Ecto neural progenitor cell (in vitro differentiated cells): ENCODE measurements around the gene VILL.
"Not testable (repeated sequence)": the region's sequence is repeated elsewhere in the genome, so short reads cannot be mapped to it uniquely, and the experiment has no call there.

Source experiments
- DNase-seq: peaks from one replicate; pipeline ENCODE4 v3.0.0-alpha.2; 2018; ENCODE audit warnings: low spot score

VILL gene

DNA sequence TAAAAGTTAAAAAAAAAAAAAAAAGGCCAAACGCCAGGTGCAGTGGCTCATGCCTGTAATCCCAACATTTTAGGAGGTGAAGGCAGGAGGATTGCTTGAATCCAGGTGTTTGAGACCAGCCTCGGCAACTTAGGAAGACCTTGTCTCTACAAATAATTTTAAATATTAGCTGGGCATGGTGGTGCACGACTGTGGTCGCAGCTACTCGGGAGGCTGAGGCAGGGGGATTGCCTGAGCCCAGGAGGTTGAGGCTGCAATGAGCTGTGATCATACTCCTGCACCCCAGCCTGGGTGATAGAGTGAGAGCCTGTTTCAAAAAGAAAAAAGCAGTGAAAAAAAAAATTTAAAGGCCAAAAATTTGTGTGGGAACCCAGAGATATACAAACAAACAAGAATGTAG, 45.7 kb downstream of the VILL start:
- DNase-seq = peak; percentile 12

DNA sequence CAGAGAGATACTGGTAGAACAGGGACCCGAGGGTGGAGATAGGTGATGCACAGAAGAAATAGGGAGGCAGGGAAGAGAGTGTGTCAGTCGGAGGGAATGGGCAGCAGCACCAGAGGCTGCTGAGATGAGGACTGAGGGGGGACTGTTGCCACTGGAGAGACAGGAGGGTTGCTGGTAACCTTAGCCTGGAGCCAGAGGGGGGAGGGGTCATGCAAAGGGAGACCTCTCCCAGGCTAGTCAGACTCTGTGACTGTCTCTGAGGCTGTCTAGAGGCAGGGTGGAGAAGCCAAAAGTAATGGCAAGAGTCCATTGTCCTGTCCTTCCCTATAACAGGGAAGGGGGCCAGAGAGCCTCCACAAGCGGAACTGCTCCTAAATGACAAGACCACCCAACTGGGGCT, 46.3 kb downstream of the VILL start:
- DNase-seq = peak; percentile 46

DNA sequence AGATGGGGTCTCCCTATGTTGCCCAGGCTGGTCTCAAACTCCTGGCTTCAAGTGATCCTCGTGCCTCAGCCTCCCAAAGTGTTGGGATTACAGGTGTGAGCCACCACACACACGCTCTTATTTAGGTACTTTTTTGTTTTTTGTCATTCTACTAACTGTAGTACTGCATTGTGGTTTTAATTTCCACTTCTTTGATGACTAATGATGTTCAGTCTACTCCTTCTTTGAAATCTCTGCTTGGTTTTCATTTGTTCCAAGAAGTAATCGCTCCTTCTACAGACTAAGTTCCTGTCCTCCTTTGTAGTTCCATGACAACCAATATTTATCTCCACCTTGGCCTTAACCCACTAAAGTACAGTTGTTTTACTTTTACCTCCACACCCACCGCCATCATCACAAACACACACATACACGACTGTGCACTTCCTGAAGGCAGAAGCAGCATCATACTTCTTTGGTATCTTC, 47.9 kb downstream of the VILL start:
- DNase-seq = peak; percentile 14

DNA sequence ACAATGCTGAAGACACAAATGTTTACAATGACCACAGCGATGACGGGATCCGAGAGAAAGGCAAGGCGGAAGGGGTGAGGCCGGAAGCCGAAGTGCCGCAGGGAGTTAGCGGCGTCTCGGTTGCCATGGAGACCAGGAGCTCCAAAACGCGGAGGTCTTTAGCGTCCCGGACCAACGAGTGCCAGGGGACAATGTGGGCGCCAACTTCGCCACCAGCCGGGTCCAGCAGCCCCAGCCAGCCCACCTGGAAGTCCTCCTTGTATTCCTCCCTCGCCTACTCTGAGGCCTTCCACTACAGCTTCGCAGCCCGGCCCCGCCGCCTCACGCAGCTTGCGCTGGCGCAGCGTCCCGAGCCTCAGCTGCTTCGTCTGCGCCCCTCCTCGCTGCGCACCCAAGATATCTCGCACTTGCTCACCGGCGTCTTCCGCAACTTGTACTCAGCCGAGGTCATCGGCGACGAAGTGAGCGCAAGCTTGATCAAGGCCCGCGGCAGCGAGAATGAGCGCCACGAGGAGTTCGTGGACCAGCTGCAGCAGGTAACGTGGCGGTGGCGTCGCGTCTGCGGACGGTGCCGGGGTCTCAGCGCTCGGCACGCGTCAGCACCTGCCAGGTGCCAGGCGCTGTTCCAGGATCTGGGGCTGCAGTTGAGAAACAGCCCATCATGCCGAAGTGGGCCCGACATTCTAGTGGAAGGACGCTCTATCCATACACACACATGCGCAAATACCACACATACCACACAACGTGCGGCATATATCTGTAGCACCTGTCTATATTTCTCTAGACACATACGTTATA, 48.7 kb downstream of the VILL start, which contains the start of gene DLEC1:
TSS of gene DLEC1 (plus strand) at position 108 of the 798 bp plus-strand sequence. CDS start at position 126, 18 bp downstream.
- DNase-seq = peak; percentile 80

DNA sequence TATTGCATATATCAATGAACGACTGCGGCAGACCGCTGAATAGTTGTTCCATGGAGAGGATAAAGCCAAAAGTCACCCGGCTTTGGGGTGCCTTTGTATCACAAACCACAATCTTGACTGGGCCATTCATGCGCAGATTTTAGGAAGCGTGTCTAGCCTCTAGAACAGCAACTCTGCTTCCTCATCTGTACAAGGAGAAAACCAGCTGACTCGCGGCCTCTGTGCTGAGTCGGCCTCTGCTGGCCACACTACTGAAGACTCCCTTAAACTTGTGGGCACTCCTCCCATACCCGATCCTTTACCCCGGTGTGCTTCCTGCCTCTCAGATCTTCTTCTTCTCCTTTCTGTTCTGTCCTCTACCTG, 49.3 kb downstream of the VILL start:
- no peak for DNase-seq

DNA sequence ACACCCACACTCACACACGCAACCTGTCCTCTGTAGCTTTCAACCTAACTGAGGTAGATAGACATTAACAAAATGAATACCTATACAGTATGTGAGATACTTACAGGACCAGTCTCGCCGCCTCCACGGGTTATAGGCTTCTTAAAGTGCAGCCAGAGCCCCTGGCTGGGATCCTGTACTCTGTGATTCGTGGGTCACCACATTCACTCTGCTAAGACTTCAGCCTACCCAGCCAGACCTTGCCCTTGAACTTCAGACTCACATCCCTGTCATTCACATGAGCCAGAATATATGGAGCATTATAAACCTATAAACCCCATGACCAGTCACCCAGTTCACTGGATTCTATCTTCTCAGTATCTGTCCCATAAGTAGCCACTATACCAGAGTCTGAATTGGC, 49.8 kb downstream of the VILL start:
- DNase-seq = no peak

DNA sequence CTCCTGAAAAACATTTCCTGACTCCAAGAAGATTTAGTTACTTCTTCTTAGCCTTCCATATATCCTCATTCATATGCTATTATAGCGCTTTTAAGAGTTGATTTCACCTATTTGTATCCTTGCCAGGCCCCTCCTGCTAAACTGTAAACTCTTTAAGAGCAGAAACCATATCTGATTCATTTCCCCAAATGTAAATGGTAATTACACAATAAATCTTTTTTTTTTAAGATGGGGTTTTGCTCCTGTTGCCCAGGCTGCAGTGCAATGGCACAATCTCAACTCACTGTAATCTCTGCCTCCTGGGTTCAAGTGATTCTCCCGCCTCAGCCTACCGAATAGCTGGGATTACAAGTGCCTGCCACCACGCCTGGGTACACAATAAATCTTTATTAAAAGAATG, 52.9 kb downstream of the VILL start:
- no peak for DNase-seq

DNA sequence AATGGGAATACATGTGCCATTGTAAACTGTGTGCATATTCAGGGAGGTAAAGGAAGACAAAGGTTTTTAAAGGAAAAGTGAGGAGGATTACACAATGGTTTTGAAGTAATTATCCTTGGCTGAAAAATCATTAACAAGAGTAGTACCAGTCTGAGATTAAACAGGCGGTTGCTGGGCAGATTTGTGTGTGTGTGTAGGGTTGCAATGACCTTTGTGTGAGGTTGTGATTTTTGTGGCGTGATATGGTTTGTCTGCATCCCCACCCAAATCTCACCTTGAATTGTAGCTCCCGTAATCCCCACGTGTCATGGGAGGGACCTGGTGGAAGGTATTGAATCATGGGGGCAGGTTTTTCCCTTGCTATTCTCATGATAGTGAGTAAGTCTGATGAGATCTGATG, 55.4 kb downstream of the VILL start:
- DNase-seq = no peak

DNA sequence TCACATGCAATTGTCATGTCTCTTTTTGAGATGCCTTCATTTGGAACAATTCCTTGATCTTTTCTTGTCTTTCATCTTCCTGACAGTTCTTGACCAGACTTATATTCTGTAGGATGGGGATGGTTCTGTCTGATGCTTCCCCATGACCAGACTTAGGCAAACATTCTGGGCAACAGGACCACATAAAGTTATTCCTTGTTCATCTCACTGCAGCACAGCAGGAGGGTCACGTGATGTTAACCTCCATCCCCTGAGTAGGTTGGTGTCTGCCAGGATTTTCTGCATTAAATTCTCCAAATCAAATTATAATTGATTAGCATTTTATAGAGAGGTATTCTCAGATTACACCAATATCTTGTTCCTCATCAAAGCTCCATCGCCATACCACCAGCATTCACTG, 56.2 kb downstream of the VILL start:
- DNase-seq = no peak

DNA sequence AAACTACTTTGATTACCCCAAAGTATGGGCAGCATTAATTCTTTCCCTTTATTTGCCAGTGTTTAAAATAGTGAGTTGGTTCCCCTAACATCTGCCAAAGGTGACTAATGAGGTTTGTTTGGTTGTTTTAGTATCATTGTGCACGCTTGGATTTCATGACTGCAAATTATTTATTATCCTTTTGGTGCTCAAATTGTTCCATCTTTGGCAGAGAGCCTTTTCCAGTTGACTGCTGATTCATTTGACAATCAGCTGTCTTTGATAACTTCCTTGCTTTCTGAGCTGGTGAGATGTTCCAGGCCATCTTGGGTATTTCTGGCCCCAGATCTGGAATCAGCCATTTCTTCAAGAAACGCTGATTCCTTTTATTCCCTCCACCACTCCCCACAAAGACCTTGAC, 57.3 kb downstream of the VILL start:
- DNase-seq = no peak

DNA sequence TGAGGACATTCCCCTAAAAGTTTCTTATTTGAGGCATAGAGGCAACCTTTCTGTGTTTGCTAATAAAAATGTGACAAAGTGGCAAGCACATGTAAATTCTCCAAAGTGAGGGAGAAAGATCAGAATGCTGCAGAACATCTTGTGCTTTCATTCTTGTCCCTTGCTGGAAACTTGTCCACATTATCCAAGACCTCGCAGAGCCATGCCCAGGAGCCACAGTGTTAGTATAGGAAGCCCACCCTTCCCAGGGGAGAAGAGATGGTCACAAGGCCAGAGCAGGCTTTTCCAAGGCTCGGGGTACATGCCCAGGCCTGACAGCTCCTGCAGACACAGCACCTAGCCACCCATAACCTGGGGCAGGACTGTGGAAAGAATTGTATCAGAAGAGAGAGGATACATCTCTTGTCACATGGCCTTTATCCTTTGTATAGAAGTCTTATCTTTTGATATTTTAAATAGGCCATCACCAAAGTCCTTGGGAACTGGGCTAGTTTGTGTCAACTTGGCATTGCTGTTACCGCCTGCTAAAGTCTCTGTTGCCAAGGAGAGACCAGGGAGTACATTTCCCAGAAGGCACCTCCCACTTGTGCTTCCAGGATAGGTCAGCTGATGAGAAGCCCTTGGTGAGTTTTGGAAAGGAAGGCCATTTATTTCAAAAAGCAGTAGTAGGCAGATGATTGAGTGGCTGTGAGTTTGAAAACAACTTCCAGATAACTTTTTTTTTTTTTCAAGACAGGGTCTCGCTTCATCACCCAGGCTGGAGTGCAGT, 59.0 kb downstream of the VILL start:
- DNase-seq = no peak

DNA sequence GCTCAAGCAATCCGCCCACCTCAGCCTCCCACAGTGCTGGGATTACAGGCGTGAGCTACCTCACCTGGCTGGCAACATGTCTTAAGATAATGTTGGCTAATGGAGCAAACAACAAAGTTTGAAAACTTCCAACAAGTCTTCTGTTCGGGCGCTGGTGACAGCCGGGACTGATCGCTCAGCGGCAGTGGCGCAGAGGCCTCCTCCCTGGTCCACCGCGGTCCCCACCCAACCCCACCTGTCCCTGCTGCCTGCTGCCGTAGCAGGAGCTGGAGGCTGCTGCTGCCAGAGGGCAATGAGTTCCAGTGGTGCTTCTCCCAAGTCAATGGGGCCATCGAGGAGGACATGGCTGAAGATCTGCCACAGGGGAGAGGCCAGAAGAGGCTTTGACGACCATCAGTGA, 60.5 kb downstream of the VILL start:
- no peak for DNase-seq

DNA sequence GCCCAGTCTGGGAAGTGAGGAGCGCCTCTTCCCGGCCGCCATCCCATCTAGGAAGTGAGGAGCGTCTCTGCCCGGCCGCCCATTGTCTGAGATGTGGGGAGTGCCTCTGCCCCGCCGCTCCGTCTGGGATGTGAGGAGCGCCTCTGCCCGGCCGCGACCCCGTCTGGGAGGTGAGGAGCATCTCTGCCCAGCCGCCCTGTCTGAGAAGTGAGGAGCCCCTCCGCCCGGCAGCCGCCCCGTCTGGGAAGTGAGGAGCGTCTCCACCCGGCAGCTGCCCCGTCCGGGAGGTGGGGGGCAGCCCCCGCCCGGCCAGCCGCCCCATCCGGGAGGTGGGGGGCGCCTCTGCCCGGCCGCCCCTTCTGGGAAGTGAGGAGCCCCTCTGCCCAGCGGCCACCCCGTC, 62.7 kb downstream of the VILL start:
- not testable (repeated sequence) for DNase-seq

DNA sequence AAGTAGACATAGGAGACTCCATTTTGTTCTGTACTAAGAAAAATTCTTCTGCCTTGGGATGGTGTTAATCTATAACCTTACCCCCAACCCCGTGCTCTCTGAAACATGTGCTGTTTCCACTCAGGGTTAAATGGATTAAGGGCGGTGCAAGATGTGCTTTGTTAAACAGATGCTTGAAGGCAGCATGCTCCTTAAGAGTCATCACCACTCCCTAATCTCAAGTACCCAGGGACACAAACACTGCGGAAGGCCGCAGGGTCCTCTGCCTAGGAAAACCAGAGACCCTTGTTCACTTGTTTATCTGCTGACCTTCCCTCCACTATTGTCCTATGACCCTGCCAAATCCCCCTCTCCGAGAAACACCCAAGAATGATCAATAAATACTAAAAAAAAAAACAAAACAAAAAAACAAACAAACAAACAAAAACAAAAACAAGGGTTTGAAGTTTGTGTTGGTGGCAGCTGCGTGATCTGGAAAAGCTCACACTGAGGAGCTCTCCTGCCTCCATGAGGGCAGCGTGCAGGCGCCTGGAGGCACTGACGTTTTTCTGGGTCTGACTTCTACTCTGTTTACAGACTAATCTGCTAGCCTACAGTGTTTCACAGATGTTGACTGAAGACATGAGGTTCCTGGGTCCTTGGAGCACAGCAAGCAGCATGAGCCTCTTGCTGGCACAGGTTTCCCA, 63.4 kb downstream of the VILL start:
- not testable (repeated sequence) for DNase-seq

DNA sequence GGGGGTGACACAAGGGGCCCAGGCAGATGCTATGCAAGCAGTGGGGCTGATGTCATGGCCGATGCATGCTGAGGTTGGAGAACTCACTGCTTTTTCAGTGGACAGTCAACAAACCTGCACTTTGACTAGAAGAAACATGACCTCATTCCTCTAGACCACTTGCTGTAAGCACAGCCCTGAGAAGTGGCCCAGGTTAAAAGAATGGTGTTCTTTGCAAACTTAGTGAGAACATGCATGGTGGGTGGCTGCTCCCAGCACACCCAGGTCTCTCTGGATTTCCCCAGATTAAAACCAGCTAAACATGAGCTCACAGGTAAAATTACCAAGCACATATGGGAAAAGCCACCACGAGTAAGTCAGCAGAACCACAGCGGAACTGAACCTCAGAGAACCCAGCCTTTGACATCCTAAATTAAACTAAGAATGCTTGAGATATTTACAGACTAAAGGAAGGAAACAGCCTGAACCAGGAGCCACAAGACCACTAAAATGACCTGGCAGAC, 64.0 kb downstream of the VILL start:
- DNase-seq = no peak
